Lower leg skin (tissue), 3 donors: ENCODE measurements around the gene NOP56.

Experiments
- CTCF ChIP-seq, 3 donors: fragments of 450-650 bp; IDR thresholded peaks; one replicate each; pipeline ENCODE4 v1.5.1; 2016; ENCODE audit warnings: antibody characterized with exemption in 3 of 3, mild to moderate bottlenecking in 3 of 3, moderate library complexity in 2 of 3
- POLR2A ChIP-seq, 2 donors: fragments of 450-650 bp; IDR thresholded peaks; one replicate each; pipeline ENCODE4 v1.6.1; 2016 to 2017; ENCODE audit warnings: antibody characterized with exemption in 2 of 2, mild to moderate bottlenecking in 1 of 2, moderate library complexity in 1 of 2

GRCh38 chr20:2659547-2659946 lies 7.1 kb downstream of the NOP56 start:
- no peak for TF ChIP-seq CTCF (IDR thresholded peaks at IDR 0.05)
- TF ChIP-seq POLR2A (IDR thresholded peaks at IDR 0.05) = no peak
